HG02642 (cell line): ENCODE measurements around the gene EBF3.

ENCODE experiments used
- ATAC-seq: cut with Tn5 transposase; IDR thresholded peaks from one replicate; pipeline ENCODE4 v1.9.1; 2021; ENCODE audit warnings: mild to moderate bottlenecking; ENCODE audit not compliant: unreplicated experiment, poor library complexity

Gene EBF3

DNA sequence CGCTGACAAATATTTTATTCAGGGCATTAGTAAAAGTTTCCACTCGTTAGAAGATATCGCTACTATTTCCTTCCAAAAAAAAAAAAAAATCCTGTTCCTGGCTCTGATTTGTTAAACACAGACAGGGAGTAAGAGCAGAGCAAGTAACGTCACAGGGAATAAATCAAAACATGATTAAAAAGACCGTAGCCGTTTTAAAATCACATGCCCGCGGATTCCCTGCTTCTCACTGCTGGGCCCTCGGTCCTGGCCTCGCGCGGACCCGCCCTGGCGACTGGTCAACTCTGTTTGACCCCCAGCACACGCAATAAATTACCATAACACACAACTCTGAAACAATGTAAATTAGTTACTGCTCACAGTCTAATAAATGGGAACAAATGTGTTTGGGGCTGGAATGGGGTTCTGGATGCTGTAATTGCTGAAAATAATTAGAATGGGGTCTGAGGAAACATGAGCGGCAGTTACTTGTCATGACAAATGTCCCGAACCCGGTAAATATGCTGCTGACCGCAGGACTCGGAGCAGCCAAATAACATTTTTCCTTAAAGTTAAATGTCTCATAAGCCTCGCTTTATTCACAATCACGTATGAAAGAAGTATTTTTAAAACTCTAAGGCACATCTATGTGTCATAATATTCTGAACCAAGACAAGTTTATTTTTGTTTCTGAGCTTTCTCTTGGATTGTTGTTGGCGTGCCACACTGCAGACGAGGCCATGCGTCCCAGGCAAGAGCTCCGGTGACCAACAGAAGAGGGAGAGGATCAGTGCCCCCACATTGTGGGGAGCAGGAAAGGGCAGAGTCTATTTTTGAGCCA lies 17.9 kb downstream of the EBF3 start:
- no peak for ATAC-seq

GRCh38 chr10:129945526-129945925 lies 18.5 kb downstream of the EBF3 start:
- no peak for ATAC-seq

- no peak for ATAC-seq
These were observed 19.0 kb downstream of the EBF3 start for GRCh38 chr10:129945064-129945463.

- no peak for ATAC-seq
These were observed 19.6 kb downstream of the EBF3 start for GRCh38 chr10:129944456-129944855.

DNA sequence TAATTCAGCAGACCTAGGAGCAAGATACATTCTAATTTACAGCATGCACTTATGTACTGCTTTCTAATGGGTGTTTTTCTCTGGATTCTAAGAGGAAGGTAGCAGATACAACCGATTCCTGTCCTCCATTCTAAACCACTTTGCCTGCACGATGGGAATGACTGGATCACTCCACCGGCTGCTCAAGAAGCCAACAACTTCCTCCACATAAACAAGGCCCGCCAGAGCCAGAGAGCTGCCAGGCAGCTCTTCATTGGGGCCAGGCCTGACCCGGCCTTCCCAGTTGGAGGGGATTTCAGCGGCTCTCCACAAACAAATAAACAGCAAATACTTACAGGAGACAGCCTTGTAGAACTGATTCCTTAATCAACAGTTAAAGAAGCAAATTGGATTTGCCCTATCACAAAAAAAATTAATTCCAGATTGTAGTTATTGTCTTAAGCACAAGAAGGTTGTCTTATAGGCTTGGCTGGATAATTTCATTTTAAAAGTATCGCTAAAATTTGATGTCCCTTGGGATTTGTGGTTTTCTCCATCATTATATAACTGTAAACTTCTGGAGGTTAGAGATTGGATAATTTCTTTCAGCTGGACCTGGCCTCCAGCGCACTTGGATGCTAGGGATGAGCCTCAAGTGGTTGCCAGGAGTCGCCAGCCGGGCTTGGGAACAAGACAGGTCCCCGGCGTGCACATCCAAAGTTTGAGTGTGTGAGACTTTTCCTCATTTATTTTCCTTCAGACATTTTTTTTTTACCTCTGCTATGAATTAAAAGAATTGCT lies 20.9 kb downstream of the EBF3 start:
- no peak for ATAC-seq

DNA sequence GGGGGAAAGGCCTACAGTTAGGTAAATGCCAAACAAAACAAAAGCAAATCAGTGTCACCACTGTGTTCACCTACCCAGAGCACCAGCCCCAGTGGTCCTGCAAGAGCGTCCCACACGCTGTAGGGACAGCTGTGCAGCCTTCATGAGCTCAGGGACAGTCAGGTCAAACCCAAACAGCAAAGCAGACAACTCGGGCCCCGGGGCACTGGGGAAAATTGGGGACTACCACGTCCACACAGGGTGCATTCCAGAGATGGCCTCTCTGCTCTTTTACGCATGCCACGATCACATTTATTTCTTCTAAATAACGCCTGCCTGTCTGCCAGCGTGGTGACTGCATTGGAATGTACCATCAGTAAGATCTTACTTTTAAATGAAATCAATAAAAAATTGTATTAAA lies 21.7 kb downstream of the EBF3 start:
- no peak for ATAC-seq

DNA sequence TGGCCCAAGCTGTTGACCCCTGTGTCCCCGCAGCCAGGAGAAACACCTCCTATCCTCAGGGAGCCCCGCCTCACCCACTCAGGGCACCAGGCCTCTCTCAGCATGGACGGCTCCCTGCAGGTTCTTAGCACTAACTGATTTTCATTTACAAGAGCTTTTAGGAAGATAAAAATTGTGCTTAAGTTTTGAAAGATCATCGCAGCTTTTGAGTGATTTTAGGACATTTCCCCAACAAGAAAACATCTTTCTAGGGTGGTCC lies 22.1 kb downstream of the EBF3 start:
- no peak for ATAC-seq

DNA sequence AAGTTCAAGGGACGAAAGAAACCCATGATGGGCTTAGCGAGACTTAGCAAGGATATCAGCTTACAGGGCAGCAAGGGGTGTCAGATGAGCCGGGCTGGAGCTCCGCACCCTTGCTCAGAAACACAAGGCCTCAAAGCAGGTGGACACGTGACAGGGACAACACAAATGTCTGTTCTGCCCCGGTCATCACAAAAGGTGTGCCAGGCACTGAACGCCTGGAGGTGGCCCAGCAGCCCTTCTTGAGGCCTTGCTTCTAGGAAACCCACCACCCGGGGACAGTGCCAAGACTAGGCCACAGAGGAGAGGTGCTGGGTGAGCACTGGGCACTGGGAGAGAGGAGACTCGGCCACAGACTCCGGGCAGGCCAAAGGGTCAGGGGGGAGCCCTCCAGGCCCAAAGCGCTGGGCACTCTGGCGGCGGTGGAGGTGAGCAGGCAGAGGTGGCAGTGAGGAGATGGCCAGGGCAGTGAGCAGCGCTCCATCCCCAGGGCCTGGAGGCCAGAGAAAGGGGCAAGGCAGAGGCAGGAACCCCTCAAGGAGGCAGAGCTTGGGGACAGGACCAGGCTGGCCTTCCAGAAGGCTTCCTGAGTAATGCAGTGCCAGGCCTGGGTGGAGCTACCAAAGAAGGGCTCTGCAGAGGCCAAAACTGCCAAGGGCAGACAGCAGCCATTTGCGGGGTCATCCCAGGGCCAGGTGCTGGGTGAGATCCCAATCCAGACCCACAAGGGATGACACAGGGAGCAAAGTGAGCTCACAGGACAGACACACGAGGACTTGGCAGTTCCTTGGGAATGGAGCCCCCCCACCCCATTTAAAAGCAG lies 22.7 kb downstream of the EBF3 start:
- no peak for ATAC-seq

- ATAC-seq: no peak
These were observed 23.4 kb downstream of the EBF3 start for GRCh38 chr10:129940617-129941198.

GRCh38 chr10:129939416-129940275 lies 24.4 kb downstream of the EBF3 start:
- no peak for ATAC-seq

DNA sequence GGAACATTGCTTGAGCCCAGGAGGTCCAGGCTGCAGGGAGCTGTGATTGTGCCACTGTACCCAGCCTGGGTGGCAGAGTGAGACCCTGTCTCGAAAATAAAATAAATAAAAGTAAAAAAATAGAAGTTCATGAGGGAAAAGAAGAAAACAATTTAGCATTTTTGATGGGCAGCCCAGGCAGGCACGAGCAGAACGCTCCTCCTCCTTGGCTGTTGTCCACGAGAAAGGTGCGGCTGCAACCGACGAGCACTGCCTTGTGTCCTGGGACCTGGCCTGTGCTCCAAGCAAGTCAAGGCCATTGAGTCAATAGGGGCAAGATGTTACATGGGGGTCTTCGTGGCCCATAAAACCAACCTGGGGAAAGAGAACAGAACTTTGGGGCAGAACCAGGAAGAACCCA lies 25.6 kb downstream of the EBF3 start:
- no peak for ATAC-seq

GRCh38 chr10:129937351-129937751 lies 26.7 kb downstream of the EBF3 start:
- ATAC-seq: no peak

DNA sequence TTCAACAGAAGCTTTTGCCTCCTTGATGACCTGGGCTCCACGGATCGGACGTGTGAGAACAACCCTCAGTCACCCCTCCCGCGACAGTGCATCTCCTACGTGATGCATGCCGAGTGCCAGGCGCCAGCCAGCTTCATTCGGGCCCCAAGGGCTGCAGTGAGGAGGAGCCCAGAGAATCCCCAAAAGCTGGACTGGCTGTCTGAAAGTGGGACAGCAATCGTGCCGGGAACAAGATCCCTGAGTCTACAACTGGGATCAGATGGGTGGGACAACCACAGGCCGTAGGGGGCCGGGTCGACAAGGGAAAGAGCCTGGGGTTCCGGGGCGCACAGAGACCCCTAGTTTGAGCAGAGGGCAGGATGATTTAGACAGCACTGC lies 27.2 kb downstream of the EBF3 start:
- ATAC-seq: no peak

DNA sequence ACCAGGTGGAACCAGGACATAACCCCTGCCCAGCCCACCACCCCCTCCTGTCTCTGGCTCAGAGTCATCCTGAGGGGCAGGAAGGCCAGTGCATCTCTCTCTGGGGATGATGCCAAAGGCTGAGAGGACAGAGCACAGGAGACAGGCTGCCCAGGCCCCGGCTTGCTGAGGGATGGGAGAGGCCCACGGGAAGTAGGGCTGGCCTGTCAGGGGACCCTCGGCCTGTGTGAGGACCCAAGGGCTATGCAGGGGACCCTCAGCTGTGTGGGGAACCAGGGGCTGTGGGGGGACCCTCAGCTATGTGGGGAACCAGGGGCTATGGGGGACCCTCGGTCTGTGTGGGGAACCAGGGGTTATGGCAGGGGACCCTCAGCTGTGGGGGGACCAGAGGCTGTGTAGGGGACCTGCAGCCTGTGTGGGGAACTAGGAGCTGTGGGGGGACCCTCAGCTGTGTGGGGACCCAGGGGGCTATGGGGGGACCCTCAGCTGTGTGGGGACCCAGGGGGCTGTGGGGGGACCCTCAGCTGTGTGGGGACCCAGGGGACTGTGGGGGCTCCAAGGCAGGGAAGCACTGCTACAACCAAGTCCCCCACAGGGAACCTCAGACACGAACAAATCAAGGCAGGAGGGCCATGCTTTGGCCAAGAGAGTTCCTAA lies 27.7 kb downstream of the EBF3 start:
- ATAC-seq: no peak

GRCh38 chr10:129935867-129936152 lies 28.3 kb downstream of the EBF3 start:
- no peak for ATAC-seq

DNA sequence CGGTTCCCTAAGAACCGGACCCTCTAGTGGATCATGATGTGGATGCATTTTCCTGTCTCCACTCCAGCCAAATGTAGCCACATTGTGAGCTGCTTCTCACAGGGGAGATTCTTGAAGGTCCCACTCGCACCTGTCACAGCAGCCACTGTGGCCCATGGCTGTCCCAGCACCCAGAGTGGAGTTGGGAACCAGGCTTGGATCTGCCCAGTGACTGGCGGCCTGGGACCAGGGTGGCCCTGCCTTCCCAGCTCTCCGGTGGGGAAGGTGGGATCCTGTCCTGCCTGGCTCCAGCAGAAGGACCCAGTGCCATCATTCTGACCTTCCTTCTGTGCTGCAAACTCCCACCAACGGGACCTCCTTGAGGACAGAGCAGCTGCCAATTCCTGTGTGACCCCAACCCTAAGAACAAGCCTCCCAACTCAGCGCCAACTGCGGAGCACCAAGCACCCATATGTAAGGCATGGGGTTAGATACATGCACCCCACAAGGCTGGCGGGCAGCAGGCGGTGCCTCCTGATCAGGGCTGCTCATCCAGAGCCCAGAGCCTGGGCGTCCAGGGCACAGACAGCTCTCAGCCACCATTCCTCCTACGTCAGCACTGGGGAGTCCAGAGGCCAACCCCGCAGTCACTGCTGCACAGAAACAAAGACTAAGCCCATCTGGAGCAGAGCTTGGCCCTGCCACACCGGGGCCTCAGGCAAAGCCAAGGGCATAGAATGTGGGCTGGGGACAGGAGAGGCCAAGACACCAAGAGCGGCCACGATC lies 28.8 kb downstream of the EBF3 start:
- no peak for ATAC-seq

- ATAC-seq: no peak
These were observed 29.7 kb downstream of the EBF3 start for GRCh38 chr10:129934196-129934925.

DNA sequence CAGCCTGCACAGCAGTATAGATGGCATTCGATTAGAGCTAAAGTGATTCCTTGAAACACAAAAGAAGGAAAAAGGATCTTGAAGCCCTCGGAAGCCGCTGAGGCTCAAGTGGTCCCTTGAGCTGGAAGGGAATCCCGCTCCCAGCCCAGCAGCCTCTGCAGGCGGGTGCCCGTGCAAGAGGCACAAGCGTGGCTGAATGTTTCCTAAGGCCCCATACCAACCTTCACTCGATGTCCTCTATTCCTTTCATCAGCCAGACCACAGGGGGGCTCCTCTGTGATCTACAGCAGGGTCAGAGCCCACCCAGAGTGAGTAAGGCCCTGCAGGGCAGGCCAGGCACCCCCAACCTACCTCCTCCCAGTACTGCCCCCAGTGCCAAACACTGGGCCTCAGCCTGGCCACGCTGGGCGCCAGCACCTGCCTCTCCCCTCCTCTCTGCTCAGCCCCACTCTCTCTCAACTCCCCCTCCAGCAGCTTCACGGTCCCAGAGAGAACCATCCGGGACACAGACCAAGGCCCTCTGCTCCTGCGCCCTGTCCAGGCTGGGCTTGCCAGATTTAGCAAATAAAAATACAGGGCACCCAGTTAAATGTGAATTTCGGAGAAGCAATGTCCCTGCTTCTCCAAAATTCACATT lies 30.5 kb downstream of the EBF3 start:
- no peak for ATAC-seq
